GM21576 (cell line): ENCODE data around the gene TMEM131L.

Source experiments
- ATAC-seq: cut with Tn5 transposase; IDR thresholded peaks from one replicate; pipeline ENCODE4 v1.9.1; 2021; ENCODE audit warnings: mild to moderate bottlenecking, moderate library complexity; ENCODE audit not compliant: unreplicated experiment

Gene TMEM131L

DNA sequence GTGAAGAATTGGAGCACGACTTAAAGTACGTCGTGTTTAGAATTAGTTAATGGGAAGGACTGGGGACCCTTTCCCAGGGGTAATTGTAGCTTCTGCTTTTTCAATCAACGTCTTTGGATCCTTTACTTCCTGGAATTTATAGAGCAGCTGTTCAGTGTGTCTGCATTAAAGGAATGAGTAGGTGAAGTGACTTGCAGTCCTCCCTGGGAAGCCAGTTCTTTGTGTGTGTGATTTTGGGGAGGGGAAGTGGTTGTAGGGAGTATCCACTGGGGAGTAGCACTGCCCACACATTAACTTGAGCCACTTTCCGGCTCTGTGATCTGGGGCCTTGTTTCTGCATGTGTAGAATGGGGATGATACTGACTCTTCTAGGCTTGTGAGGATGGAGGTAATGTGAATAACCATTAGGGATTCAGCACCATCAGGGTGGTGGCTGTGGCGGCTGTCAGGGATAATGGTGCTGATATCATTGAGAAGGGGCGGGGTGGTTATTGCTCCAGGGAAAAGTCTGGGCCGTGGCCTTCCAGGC is 54.7 kb downstream of the TMEM131L start:
- peak; percentile 34 for ATAC-seq

DNA sequence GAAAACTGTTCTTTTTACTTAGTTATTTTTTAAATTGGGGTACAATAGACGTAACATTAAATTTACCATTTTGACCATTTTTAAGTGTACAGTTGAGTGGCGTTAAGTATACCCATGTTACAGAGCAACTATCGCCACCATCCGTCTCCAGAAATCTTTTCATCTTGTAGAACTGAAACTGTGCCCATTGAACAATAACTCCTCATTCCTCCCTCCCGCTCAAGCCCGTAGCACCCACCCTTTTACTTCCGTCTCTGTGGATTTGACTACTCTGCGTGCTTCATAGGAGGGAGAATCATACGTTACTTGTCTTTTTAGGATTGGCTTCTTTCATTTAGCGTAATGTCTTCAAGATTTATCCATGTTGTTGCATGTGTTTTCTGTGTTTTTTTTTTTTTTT is 55.3 kb downstream of the TMEM131L start:
- peak; percentile 27 for ATAC-seq

DNA sequence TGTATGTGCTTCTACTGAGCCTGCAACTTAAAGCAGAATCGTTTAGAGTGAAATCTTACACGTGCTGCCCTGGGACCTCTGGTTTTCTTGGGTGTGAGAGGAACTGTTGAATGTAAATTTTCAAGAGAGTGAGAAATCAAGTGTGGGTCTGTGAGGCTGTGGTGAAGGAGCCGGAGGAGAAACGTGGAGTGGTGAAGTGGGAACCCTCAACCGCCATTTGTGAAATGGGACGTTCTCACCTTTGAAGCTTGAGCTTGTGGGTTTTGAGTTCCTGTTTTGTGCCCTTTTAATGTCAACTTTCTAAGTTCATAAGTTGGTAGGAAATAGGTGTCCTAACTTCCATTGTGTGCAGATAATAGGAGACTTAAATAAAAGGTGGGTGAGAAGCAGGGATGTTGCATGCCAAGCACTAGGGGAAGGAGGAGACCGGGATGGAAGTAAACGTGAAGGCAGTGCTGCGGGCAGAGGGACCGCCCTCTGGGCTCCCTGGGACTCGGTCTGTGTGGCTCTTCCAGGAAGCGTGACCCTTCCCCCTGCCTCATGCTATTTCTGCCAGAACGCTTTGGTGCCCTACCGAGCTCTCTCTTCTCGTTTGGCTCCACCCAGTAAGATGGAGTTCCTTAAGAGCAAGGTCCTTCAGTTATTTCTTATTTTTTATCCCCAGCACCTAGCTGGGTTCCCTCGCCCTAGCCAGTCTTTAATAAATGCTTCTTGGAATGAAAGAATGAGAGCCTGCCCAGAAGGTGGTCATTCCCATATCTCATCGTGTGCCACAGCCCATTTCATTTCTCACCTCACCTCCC is 56.0 kb downstream of the TMEM131L start:
- ATAC-seq = peak; percentile 24

DNA sequence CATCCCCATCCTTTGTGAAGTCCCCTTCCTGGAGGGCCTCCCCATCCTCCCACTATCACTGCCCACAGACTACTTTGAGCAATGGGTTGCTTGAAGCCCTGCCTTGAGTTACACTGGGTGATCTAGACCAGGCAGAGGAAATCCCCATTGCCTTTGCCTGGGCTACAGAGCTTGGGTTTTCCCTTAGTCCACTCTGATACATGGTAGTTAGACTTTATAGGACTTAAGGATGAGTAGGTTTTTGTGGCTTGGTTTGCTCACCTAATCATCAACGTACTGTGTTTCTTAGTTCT is 56.6 kb downstream of the TMEM131L start:
- ATAC-seq = peak; percentile 40

DNA sequence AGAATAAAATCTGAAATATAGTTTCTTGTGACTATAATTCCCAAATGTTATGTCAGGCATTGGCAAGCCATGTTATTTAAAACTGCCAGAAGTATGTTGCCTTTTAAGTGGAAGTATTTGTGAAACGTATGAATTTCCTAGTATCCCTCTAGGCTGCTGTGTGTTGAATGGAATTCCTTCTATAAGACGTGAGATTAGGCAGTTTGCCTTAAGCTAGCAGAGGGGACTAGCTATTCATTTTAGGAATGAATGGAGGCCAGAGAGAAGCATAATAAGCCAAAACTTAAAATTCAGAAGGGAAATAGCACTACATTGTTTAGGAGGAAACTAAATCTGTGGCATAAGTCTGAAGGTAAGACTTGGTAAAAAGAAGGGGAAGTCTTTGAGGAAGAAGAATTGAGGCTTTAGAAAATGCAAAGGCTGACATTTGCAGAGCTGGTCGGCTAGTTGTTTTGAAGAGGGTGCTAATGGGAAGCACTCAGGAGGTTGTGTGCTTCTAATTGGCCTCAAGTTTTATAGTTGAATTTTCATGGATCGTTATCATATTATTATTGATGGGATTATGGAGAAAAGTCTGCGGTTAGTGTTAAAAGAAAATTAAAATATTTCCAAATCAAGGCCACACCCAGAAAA is 57.1 kb downstream of the TMEM131L start:
- no peak for ATAC-seq

DNA sequence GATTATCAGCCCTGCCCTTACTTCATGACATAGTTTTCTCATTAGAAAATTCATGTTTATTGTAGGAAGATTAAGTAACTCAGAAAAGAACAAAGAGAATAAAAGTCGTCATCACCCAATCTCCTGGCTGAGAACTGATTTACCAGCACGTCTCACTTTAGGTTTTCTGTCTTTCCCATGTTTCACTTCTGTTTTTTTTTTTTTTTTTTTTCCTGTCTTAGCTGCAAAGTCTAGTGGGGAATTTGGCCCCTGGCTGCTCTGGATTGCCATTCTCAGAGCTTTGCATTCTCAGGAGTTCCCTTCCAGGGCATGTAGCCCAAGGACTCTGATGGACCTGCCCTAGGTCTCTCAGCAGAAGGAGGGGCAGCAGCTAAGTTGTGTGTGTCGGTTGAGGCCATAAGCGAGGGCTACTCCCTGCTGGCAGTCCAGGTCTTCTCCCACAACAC is 57.8 kb downstream of the TMEM131L start:
- ATAC-seq = no peak

DNA sequence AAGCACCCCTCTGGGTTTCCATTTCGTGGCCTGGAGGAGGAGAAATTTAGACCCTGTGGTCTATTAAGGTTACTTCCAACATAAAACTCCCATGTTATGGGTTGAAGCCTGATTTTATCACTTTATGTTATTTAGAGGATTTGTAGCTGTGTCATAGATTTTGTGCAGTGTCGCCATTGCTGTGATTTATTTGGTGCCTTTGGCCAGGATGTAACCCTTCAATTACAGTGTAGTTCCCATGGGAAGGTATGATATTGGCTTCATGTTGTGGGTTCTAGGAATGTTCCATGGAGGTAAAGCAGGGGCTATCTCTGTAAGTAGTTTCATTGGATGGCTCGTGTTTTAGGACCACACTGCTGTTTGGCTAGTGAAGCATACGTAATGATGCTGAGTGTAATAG is 58.5 kb downstream of the TMEM131L start:
- no peak for ATAC-seq

DNA sequence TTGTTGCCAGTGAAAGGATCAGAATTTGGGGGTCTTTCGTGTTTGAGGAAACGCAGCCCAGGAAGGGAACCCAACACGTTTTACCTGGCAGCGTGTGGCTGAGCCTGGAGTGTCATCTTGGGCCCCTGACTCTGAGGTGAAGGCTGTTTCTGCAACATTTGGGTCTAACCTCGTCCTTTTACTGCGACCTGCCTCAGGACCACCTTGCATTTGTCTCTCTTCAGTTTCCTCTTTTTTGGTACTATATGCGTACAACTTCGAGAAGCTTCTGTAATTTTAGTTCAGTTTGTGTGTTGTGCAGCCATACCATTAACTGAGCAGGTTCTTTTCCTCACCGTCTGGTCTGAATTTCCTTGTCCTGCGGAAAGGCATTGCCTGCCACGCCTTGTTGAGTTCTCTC is 61.5 kb downstream of the TMEM131L start:
- no peak for ATAC-seq

DNA sequence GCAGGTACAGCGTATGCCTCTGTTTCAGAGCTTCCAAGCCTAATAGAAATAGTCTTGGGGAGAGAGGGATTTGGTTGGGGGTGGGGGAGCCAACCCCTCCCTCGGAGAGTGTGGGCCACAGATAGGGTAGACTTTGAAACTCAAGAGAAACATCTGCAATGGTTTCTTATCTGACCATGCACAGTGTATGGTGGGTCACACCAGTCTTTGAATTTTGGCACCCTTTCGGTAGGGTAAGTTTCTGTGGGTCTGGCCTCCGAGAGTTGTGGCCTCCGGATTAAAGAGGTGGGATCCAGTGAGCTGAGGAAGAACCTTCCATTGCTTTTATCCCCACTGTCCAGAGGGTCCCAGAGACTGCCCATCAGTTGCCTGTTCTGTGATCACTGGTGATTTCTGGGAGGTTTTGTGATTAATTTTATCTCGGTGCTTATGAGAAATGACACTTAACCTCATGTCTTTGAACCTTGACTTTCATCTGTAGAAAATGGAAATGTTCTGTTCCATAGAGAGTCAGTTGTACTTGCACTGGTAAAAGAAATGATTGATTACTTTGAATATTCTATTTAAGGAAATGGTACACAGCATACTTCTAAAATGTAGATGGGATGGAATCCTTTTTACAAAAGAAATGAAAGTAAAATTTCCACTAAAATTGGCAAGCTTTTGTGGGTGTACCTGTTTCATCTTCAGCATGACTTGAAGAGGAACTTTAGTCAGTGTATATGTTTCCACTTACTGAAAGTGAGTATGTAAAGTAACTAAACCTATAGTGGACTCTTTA is 62.7 kb downstream of the TMEM131L start:
- ATAC-seq = peak; percentile 57

DNA sequence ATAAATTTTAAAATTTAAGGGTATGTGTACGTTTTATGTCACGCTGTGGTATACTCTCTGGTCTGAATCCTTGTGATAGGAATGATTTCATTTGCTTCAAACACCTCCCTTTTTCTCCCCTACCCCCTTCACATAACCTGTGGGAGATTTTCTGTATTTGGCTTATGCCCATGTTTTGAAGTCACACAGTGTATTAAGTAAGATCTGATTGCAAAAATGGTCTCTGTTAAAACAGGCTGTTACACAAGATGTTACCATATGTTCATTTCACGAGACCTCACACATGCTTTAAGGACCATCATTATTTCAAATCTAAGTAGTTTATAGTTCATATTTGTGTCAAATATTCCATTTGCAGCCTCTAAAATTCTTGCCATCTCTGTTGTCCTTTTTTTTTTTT is 63.5 kb downstream of the TMEM131L start:
- ATAC-seq = no peak

DNA sequence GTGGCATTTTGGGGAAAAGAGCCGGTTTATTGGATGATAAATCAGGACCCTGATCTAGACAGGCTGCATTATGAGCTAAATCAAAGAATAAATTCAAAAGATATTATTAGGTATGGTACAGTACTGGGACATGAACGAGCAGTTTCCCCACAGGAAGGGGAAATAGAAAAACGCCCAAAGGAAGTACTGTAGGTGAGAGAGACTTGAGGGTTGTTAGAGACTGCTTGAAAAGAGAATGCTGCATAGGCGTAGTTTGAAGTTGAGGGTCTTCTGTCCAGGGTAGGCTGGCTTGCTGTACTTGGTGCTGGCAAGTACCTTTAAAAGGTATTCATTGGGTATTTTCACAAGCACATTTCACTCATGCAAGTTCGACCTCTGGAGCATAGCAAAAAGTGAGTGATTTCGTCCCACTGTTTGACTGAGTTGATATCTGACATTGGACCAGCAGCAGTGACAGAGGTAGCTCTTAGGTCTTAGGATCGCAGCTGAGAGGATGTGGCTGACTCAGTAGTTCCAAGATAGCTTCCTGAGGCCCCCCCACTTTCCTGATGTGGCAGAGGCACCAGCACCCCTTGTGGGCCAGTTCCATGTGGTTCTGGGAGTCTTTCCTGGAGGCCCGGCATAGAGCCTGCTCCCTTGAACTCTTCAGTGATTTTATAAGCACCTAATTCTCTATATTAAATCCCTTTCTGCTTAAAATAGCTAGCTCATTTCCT is 64.3 kb downstream of the TMEM131L start:
- no peak for ATAC-seq

DNA sequence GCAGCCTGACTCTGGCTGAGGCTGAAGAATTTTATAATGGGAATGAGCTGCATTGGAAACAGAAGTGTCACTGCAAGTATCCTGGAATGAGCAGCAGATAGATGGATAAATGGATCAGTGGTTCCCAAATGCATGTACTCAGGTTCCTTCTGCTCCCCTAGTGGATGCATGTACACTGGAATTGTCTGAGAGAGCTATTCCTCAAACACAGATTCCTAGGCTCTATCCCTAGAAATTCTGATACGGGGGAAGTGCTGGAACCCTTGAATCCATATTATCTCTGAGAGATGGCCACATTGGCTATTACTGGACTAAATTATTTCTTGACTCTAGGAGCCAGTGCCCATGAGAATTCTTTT is 64.8 kb downstream of the TMEM131L start:
- ATAC-seq = no peak

DNA sequence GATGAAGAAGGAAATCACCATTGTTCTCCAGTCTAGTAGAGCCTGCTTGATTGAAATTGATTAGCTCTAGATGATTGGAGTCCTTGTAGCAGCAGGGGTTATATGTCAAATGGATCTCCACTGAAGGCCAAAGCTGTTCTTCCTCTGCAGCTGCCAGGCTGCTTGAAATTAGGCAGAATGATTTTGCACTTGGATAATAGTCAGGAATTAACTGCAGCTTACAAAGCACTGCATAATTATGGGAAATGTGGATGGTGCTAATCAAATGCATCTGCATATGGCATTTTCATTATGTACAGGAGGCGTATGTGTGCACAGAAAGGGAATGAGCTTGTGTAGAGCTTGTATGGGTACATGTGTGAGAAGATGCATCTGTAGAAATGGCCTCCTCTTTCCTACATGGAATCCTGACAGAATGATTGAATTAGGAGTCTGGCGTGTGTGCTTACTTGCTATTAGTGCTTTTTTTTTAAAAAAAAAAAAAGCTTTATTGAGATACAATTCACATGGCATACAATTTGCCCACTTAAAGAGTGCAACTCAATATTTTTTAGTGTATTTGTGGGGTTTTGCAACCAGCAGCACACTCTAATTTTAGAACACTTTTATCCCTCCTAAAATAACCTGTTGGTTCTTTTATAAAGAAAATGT is 65.9 kb downstream of the TMEM131L start:
- no peak for ATAC-seq

DNA sequence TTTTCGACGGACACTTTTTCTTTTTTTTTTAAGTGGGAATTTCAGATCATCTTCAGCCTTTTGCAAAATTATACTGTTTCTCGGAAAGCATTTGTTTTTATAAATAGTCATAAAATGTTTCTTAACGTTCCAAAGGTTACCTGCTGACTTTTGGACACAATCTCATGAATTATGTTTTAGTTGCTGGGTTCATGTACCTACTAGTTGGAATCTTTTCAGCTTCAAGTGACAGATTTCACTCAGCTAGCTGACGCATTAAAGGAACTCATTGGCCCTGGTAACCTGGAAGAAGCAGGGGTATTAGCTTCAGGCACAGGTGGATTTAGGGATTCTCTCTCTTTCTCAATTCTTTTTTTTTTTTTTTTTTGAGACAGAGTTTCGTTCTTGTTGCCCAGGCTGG is 66.5 kb downstream of the TMEM131L start:
- no peak for ATAC-seq

DNA sequence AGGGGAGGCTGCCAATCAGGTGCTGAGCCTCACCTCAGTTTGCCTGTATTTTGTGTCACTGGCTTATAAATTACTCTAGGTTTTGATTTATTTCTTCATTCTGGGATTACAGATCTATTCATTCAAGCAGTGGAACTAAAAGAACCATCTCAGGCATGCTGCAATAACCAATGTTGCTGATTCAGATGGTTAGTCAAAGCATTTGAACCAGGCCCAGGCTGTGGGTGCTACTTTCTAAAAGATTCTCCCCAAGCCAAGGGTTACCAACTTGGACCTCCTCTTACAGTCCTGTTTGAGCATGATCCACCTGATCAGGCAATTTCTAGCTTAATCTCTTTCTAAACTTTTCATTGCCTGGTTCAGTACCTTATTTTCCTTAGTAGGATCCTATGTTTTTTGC is 67.2 kb downstream of the TMEM131L start:
- ATAC-seq = no peak

DNA sequence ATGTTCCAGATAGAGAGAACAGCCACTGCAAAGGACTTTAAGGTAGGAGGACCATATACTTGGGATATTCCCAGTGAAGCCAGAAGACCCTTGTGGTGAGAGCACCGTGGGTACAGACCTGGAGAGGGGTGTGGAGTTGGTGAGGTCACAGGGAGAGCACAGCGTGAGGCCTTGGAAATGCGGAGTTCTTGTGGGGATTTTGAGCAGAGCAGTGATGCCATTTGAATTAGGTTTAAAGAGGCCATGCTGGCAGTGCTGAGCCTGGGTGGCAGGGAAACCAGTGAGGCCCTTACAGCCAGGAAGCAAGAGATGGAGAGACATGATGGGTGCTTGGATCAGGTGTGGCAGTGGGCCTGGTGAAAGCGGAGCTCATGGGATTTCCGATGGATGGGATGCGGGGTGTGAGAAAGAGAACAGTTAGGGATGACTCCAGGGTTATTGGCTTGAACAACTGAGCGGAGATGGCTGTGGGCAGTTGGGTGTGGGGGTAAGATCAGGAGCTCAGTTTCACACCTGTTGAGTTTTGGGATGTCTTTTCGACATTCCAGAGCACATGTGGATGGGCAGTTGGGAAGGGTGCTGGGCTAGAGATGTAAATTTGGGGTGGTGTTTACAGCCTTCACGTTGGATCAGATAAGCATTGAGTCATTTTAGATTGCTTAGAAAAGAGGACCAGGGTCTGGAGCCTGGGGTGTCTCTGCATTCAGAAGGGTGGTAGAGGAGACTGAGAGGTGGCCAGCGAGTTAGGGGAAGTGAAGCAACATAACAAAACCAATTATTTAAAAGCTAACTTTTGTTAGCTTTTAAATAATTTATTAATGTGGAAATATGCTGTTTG is 68.9 kb downstream of the TMEM131L start:
- no peak for ATAC-seq

DNA sequence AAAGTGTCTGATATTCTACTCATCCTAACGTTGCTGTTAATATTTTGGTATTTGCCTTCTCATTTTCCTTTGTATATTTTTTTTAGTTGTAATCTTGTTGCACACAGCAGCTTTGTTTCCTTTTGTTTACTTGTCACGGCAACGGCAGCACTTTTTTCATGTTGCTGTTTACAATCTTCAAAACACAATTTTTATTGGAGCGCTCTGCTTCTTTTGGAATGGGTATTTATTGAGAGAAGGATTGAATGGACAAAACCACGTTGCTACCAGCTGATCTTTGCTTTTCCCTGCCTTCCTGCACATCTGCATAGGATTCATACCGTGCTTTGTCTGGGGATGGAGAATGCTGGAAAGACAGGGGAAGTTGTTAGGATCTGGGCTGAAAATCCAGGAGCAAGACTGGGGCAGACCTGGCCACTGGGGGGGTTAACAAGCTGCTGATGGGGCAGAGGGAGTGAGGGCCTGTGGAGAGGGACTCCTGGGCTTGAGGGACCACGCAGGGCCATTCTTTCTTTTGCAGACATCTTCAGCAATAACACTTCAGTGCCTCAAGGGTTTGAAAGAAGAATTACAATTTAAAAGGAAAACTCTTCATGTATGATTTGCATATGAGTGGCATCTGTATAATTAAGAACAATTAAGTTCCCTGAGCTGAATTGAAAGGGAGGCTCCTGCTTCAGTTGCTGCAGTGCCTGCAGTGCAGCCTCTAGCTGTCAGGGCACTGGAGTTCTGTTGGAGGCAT is 69.8 kb downstream of the TMEM131L start:
- no peak for ATAC-seq

DNA sequence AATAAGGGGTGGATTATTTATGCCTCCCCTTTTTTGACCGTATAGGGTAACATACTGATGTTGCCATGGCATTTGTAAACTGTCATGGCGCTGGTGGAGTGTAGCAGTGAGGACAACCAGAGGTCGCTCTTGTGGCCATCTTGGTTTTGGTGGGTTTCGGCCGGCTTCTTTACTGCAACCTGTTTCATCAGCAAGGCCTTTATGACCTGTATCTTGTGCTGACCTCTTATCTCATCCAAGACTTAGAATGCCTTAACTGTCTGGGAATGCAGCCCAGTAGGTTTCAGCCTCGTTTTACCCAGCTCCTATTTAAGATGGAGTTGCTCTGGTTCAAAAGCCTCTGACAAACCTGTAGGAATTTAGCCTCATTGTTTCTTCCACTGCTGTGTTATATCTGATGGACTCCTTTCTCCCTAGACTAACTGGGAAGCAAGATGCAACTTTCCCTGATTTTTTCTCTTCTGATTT is 71.4 kb downstream of the TMEM131L start:
- no peak for ATAC-seq
